Erythroblast (primary cell): Measurements from ENCODE around the gene TCF7.

Experiments used
- DNase-seq, 2 experiments: peaks; one replicate each; lab custom pipeline; 2025; lab: John Stamatoyannopoulos, UW
- GATA1 ChIP-seq: IDR thresholded peaks from 2 replicates; pipeline ENCODE4 v1.6.1; 2011; ENCODE audit warnings: low read depth, mild to moderate bottlenecking, control low read depth, low read length, moderate library complexity
- POLR2A ChIP-seq: IDR thresholded peaks from 2 replicates; pipeline ENCODE4 v1.6.1; 2011; ENCODE audit warnings: mild to moderate bottlenecking, low read length

TCF7 gene

DNA sequence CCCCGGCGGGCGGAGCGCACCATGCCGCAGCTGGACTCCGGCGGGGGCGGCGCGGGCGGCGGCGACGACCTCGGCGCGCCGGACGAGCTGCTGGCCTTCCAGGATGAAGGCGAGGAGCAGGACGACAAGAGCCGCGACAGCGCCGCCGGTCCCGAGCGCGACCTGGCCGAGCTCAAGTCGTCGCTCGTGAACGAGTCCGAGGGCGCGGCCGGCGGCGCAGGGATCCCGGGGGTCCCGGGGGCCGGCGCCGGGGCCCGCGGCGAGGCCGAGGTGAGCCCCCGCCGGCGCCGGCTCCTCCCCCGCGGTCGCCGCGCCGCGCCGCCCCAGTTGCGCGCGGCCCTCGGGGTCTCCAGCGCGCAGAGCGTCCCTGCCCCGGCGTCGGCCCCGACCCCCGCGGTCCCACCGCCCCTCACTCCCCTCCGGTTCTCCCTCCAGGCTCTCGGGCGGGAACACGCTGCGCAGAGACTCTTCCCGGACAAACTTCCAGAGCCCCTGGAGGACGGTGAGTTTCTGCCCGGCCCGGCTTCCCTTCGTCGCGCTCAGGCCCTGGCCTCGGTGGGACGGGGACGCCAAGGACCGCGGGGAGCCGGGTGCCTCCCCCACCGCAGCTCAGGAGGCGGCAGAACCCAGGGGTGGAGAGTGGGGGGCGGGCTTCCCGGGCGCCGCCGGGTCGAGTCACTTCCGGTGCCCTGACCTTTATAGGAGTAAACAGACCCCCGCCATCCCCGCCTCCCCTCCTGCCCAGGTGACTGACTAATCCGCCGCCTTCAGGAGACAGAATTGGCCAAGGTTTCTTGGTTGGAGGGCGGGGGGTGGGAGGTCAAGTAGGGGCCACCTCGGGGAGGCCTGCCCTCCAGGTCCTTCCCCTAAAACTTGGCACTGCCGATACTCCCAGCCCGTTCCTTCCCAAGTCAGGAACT, 665 bp downstream of the TCF7 start:
- no peak for TF ChIP-seq POLR2A
- no peak for TF ChIP-seq GATA1

DNA sequence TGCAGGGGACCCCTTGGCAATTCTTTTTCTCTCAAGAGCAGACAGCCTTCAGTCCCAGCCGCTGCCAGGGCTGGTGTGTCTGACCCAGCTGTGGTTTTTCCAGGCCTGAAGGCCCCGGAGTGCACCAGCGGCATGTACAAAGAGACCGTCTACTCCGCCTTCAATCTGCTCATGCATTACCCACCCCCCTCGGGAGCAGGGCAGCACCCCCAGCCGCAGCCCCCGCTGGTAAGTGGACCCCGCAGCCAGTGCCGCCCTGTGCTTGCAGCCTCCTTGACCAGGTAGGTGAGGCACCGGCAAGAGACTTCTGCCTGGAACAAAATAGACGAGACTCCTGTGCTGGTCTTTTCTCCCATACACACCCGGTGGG, 1.3 kb downstream of the TCF7 start:
- TF ChIP-seq GATA1: no peak
- no peak for TF ChIP-seq POLR2A
- no peak for DNase-seq

More for the DNA sequence above, 665 bp downstream of the TCF7 start:
- DNase-seq: peak; percentile 34 to 44

DNA sequence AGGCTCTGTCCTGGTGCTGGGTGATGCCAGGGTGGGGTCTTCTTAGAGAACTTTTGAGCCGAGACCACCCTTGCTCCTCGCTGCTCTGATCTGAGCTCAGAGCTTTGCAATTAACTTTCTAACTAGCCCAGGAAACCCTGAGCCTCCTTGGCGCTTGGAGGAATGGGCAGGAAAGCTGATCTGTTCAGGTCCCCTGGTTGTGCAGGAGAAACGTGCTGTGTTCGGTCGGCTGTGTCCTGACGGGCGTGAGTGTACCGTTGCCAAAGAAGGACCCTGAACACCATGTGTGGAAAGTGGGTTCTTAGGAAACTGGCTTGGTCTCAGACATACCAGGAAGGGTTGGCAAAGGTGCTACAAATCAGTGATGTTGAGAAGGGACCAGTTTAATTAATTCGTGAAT, 1.8 kb downstream of the TCF7 start:
- DNase-seq: no peak

DNA sequence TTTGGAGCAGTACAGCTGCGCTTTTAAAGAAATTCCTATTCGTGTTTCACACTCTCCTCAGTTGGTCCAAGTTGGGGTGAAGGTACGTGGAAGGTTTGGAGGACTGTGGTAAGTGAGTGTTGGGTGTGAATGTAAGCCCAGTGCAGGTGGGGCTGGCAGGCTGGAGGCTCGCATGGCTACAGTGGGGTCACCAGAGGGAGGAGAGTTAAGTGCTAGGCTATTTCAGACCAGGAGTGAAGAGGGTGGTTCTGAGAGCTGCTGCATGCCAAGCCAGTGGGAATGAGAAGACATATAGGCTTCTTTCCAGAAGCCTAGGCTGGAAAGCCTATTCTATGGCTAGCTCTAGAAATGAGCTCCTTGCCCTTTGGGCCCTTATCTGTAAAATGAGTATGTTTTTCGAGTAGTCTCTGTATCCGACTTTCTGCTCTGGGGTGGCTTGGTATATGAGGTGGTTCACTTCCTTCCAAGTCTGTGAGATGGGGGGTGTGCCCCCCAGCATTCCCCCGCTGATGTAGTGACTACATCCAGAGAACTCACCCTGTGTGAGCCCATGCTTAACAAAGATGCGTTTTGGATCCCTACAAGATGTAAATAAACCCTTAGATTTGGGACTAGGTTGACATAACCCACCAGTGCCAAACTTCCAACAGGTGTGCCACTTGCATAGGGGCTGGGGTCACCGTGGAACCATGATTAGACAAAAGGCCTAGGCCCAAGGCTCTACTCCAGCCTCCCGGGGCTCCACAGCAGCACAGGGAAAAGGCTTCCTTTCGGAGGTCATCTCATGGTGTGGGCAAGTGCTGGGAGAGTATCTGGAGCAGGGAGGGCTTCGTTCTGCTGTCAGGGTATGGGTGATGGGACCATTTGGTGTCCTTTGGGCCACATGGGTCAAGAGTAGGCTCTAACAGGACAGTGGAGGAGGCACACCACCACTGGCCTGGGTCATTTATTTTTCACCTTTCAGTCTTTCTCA, 2.6 kb downstream of the TCF7 start:
- no peak for TF ChIP-seq POLR2A
- no peak for TF ChIP-seq GATA1
- DNase-seq: no peak

More for the DNA sequence above, 1.8 kb downstream of the TCF7 start:
- TF ChIP-seq GATA1 (no peak), POLR2A (no peak)

DNA sequence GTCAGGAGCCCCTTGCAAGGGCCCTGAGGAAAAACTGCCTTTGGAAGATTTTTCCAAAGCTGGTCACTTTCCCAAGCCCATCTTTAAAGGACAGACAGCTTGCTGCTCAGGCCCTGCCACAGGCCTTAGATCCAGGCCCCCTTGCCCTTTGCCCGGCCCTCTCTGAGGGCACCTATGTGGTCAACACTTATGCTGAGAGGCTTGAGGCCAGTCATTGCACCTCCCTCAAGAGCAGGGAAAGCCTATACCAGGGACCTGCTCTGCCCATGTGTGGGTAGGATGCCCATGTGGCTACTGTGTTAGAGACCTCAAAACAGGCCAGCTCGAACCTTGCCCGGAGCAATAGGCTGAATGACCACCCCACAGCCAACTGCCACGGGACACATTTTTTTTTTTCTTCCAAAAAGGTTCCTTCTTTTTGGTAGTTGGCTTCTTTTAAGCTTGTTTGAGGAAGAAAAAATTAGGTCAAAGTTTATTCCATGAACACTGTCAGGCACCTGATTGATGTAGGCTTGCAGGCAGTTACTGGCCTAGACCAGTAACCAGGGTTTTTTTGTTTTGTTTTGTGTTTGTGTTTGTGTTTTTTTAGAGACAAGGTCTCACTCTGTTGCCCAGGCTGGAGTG, 3.8 kb downstream of the TCF7 start:
- TF ChIP-seq GATA1: no peak
- TF ChIP-seq POLR2A: no peak
- DNase-seq: no peak

DNA sequence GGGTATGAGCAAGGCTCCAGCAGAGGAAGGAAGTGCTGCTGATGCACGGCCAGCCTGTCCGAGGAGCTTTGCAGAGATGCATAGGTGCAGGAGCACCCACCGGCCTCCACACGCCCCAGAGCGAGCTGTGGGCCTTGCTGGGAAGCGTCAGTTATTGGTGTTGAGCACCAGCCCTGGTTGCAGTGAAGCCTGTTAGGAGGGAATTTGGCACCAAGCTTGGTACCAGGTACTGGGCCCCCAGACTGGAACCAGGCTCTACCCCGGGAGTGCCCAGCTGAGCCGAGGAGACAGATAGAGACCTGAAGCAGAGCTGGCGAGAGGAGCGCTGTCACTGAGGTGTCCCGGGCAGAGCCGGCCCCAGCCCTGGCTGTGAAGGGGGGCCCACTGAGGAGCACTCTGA, 5.2 kb downstream of the TCF7 start:
- no peak for DNase-seq
- TF ChIP-seq POLR2A (no peak), GATA1 (no peak)

DNA sequence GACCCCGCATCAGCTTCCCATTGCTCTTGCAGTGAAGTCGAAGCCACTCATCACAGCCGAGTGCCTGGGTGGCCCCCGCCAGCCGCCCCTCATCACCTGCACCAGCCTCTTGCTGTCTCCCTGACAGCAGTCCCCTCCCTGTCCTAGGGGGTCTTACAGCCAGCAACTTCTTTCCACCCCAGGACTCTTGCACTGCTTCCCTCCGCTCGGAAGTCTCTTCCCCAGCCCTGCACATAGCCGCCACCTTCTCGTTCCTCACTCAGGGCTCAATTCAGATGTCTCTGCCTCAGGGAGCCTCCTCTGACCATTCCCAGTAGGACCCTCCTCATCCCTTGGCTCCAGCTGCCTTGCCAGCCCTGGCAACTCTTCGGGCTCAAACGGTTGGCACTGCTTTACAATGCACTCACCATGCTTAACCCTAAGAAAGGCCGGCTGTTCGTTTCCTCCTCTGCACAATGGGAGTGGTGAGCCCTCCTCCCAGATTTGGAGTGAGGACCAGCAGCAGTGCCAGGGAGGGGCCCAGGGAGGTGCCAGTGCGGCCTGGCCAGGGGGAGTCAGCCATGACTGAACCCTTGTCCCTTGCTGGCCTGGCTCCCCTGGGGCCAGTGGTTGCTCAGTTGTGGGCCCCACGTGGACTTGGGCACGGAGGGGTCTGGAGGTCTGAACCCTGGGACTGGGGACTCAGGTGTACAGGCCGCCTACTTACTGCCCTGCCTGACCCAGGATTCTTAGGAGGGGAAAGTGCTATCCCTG, 6.1 kb downstream of the TCF7 start:
- no peak for DNase-seq
- no peak for TF ChIP-seq POLR2A
- TF ChIP-seq GATA1: no peak

DNA sequence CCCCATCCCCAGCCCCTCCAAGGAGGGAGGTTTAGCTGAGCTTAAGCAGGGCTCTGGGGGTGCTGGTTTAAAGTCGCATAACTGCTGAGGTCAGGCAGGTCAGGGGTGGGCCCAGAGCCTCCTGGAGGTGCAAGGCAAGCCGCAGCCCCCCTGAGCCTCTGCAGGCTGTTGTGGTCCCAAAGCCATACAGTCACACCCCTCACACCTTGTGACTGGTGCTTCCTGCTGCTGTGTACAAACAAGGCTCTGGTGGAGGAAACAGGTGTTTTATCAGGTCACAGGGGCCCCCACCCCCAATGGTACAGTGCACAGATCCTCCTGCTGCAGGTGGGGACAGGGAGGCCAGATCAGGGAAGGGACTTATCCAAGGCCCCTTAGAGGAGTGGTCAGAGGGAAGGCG, 8.0 kb downstream of the TCF7 start:
- no peak for DNase-seq

DNA sequence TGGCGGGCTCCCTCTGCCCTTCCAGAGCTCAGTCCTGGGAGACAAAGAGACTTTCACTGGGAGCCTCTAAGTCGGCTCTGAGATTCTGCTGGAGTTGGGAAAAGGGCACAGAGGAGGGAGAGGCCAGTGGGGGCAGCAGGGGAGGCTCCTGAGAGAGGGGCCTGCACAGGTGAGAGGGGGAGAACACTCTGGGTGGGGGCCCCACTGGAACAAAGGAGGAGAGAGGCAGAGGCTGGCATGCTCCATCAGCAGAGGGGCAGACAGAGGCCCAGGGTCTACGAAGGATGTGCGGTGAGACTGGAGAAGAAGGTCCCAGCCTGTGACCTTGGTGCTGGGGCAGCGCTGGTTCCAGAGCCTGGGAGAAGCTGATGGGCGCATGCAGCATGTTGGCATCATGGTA, 8.9 kb downstream of the TCF7 start:
- no peak for DNase-seq
- TF ChIP-seq GATA1: no peak
- TF ChIP-seq POLR2A: no peak

More for the DNA sequence above, 8.0 kb downstream of the TCF7 start:
- TF ChIP-seq POLR2A: no peak
- TF ChIP-seq GATA1: no peak

DNA sequence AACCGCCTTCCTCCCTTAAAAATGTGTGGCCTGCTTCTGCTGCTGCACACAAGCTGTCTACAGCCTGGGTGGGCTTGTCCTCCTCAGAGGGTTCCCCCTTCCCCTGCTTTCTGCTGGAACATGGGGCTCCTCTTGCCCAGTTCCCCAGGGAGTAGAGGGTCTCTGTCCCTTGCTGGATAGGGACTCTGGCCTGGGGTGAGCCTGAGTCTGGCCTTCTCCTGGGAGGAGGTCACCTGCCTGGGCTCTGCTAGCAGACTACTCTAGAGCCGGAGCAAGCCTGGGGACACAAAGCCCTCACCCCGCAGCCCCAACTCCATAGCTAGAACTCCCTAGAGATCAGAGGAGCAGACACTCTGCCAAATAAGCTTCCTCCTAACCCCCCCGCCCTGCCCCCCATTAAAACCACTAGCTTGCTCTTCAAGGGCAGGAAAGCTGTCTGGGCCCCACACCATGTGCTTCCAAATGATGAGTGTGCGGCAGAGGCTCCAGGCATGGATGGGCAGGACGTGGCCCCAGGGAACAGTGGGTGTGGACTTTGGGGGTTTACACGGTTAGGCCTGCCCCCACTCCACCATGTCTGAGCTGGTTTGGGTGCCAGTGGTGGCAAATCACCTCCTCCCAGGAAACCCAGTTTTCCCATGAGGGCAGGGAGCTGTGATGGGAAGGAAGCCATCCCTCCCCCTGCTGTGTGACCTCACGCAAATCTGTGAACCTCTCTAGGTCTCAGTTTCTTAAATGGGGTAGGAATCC, 10.0 kb downstream of the TCF7 start:
- DNase-seq: no peak
- no peak for TF ChIP-seq GATA1
- TF ChIP-seq POLR2A: no peak

DNA sequence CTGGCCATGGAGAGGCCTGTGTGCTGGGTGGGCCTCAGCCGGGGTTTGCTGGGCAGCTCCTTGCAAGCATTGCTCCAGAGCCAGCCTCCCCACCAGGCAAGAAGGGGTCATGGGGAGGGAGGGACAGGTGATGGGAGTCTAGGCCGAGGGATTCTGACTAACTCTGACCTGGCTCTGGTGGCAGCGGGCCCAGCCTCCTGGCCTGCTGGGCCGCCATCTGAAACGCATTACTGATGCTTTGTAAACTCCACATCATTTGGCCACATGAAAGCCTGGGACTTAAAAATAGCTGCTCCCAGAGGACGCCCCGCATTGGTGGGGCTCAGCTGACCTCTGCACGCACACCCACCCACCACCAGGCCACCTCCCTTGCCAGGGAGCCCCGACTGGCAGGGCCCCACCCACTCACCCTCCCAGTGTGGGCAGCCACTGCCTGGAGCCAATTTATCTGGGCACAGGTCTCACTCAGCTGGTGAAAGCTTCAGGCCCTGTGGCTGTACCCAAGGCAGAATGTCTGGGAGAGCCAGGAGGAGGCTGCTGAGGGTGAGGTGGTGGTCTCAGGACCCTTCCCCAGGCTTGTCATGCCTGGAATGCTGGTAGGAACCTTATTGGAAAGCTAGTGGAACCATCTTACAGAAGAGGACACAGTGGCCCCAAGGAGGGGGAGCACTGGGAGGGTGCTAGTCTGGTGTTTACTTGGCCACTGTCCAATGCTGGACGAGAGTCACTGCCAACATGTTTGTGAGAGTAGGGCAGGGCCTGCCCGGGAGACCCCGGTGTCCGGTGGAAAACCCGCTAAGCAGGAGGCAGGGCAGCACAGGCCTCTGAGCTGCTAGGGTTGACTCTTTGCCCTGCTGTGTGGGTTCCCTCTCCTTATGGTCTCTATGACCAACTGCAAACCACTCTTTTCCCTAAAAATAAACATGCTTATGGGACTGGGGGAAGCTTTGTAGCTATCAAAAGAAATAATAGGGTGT, 10.8 kb downstream of the TCF7 start:
- no peak for TF ChIP-seq GATA1
- DNase-seq: no peak

DNA sequence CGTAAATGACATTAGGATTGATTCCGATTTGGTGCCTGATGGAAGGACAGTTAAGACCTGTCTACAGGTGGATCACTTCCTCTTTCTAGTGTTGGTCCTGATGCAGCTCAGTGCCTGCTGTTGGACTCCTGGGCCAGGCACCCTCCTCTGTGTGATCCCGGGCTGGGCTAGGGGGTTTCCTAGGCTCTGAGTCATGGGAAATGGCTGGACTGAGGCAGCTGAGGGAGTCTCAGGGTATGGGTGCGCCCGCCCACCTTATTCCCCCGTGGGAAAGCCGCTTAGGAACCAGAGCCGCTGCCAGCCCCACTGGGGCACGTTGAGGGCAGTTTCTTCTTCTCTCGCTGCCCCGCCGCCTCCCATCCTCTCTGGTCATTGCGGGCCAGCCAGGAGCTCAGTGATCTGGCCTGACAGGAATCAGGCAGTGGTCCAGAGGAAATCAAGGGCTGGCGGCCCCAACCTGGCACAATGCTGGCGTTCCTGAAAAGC, 12.9 kb downstream of the TCF7 start:
- TF ChIP-seq GATA1: no peak
- no peak for TF ChIP-seq POLR2A
- no peak for DNase-seq
